ENCODE data around the gene MPP1. TPM values are rescaled to one million over a fixed set of nuclear protein-coding genes. Genes with fewer than 3 reads are reported as not detected.

Gene MPP1
- total RNA-seq, 1 donor from 2014 or later: 25.6 TPM

- Mint-ChIP-seq H3K27me3 (no peaks in the 10 kb centered on the region), H3K4me1 (peaks cover 24% of the 10 kb centered on the region), H3K36me3 (ENCODE audit: low read depth) (peaks cover 66% of the 10 kb centered on the region), H3K27ac (peak overlapping the region; percentile 76), H3K9me3 (no peaks in the 10 kb centered on the region), H3K4me3 (peak overlapping the region; percentile 50)
- DNase-seq: no peak
- intact Hi-C loops (cut with micrococcal nuclease): no loop called here
These were observed 29.6 kb downstream of the MPP1 start for GRCh38 chrX:154775419-154776349.

- DNase-seq: no peak
- H3K36me3 Mint-ChIP-seq (ENCODE audit: low read depth): peaks cover 71% of the 10 kb centered on the region
- no peaks in the 10 kb centered on the region for H3K9me3 Mint-ChIP-seq
- no peak overlapping the region for H3K27ac Mint-ChIP-seq
- intact Hi-C loops (cut with micrococcal nuclease): no loop called here
- peaks cover 25% of the 10 kb centered on the region for H3K4me1 Mint-ChIP-seq
- no peak overlapping the region for H3K4me3 Mint-ChIP-seq
- H3K27me3 Mint-ChIP-seq: no peaks in the 10 kb centered on the region
These were observed 30.7 kb downstream of the MPP1 start for GRCh38 chrX:154774622-154775021.

- H3K4me3 Mint-ChIP-seq: peak within 1 kb of the TSS; percentile 90
- DNase-seq: peak; percentile 98
- peaks cover 18% of the 10 kb centered on the region for H3K4me1 Mint-ChIP-seq
- H3K36me3 Mint-ChIP-seq (ENCODE audit: low read depth): peaks cover 33% of the 10 kb centered on the region
- no peaks in the 10 kb centered on the region for H3K9me3 Mint-ChIP-seq
- no peaks in the 10 kb centered on the region for H3K27me3 Mint-ChIP-seq
- intact Hi-C loops (cut with micrococcal nuclease): loop anchor here (1.0 to 5.0 kb wide), 3 partner anchors 37 to 80 kb away; partner anchors contain the start of gene MPP1
- H3K27ac Mint-ChIP-seq: peak within 1 kb of the TSS; percentile 94
These were observed 42.6 kb downstream of the MPP1 start, which contains the start of gene DKC1 for GRCh38 chrX:154762537-154763296. Gene DKC1 (plus strand): TSS chrX:154762864. CDS start chrX:154762966, 102 bp downstream.

- no peaks in the 10 kb centered on the region for H3K9me3 Mint-ChIP-seq
- intact Hi-C loops (cut with micrococcal nuclease): loop anchor here (5.0 kb wide), 1 partner anchor 80 kb away; no protein-coding TSS in a partner anchor
- no peaks in the 10 kb centered on the region for H3K27me3 Mint-ChIP-seq
- H3K4me1 Mint-ChIP-seq: peaks cover 18% of the 10 kb centered on the region
- H3K4me3 Mint-ChIP-seq: peak overlapping the region; percentile 90
- H3K27ac Mint-ChIP-seq: peak overlapping the region; percentile 94
- H3K36me3 Mint-ChIP-seq (ENCODE audit: low read depth): peaks cover 28% of the 10 kb centered on the region
- peak; percentile 66 for DNase-seq
These were observed 43.2 kb downstream of the MPP1 start for GRCh38 chrX:154761977-154762536.

- Mint-ChIP-seq H3K36me3 (ENCODE audit: low read depth) (peaks cover 3% of the 10 kb centered on the region), H3K4me3 (no peak overlapping the region), H3K27me3 (no peaks in the 10 kb centered on the region), H3K4me1 (peaks cover 7% of the 10 kb centered on the region), H3K27ac (no peak overlapping the region), H3K9me3 (no peaks in the 10 kb centered on the region)
- no peak for DNase-seq
- intact Hi-C loops (cut with micrococcal nuclease): no loop called here
These were observed 46.6 kb downstream of the MPP1 start for GRCh38 chrX:154758696-154759095.

GRCh38 chrX:154751669-154752271 lies 53.5 kb downstream of the MPP1 start:
- peak; percentile 48 for DNase-seq
- peaks cover 5% of the 10 kb centered on the region for H3K27me3 Mint-ChIP-seq
- H3K4me1 Mint-ChIP-seq: peaks cover 15% of the 10 kb centered on the region
- no peaks in the 10 kb centered on the region for H3K36me3 Mint-ChIP-seq (ENCODE audit: low read depth)
- H3K9me3 Mint-ChIP-seq: no peaks in the 10 kb centered on the region
- peak overlapping the region; percentile 67 for H3K27ac Mint-ChIP-seq
- H3K4me3 Mint-ChIP-seq: peak overlapping the region; percentile 78
- intact Hi-C loops (cut with micrococcal nuclease): no loop called here

GRCh38 chrX:154751203-154751668 lies 54.0 kb downstream of the MPP1 start:
- H3K9me3 Mint-ChIP-seq: no peaks in the 10 kb centered on the region
- H3K27ac Mint-ChIP-seq: peak overlapping the region; percentile 67
- intact Hi-C loops (cut with micrococcal nuclease): no loop called here
- peak; percentile 44 for DNase-seq
- H3K4me3 Mint-ChIP-seq: peak overlapping the region; percentile 78
- H3K27me3 Mint-ChIP-seq: peaks cover 5% of the 10 kb centered on the region
- H3K4me1 Mint-ChIP-seq: peaks cover 15% of the 10 kb centered on the region
- H3K36me3 Mint-ChIP-seq (ENCODE audit: low read depth): peaks cover 2% of the 10 kb centered on the region

GRCh38 chrX:154750301-154751202 lies 54.7 kb downstream of the MPP1 start, which contains the start of gene GAB3:
Gene GAB3 (minus strand): TSS chrX:154751077. CDS start chrX:154751025, 52 bp downstream.
- intact Hi-C loops (cut with micrococcal nuclease): no loop called here
- peak within 1 kb of the TSS; percentile 67 for H3K27ac Mint-ChIP-seq

GRCh38 chrX:154749856-154750255 lies 55.4 kb downstream of the MPP1 start:
- intact Hi-C loops (cut with micrococcal nuclease): loop anchor here (2.0 kb wide), 2 partner anchors 15 to 91 kb away; no protein-coding TSS in a partner anchor
- no peak overlapping the region for H3K27ac Mint-ChIP-seq
- H3K4me1 Mint-ChIP-seq: peaks cover 15% of the 10 kb centered on the region
- H3K4me3 Mint-ChIP-seq: peak overlapping the region; percentile 79
- H3K27me3 Mint-ChIP-seq: peaks cover 5% of the 10 kb centered on the region
- no peaks in the 10 kb centered on the region for H3K9me3 Mint-ChIP-seq
- peaks cover 3% of the 10 kb centered on the region for H3K36me3 Mint-ChIP-seq (ENCODE audit: low read depth)
- peak; percentile 51 for DNase-seq

More at GRCh38 chrX:154750301-154751202, 54.7 kb downstream of the MPP1 start, which contains the start of gene GAB3:
- H3K9me3 Mint-ChIP-seq: no peaks in the 10 kb centered on the region
- H3K4me1 Mint-ChIP-seq: peaks cover 15% of the 10 kb centered on the region
- H3K4me3 Mint-ChIP-seq: peak within 1 kb of the TSS; percentile 79
- peak; percentile 84 for DNase-seq
- H3K27me3 Mint-ChIP-seq: peaks cover 5% of the 10 kb centered on the region
- peaks cover 3% of the 10 kb centered on the region for H3K36me3 Mint-ChIP-seq (ENCODE audit: low read depth)

GRCh38 chrX:154748712-154749339 lies 56.5 kb downstream of the MPP1 start:
- DNase-seq: peak; percentile 88
- Mint-ChIP-seq H3K4me1 (peaks cover 15% of the 10 kb centered on the region), H3K27me3 (peaks cover 5% of the 10 kb centered on the region), H3K9me3 (no peaks in the 10 kb centered on the region), H3K4me3 (peak overlapping the region; percentile 59), H3K36me3 (ENCODE audit: low read depth) (peaks cover 3% of the 10 kb centered on the region), H3K27ac (no peak overlapping the region)
- intact Hi-C loops (cut with micrococcal nuclease): loop anchor here (1.0 to 2.0 kb wide), 3 partner anchors 14 to 92 kb away; no protein-coding TSS in a partner anchor

- Mint-ChIP-seq H3K27me3 (no peaks in the 10 kb centered on the region), H3K4me3 (no peak overlapping the region), H3K4me1 (peaks cover 22% of the 10 kb centered on the region), H3K27ac (no peak overlapping the region), H3K9me3 (no peaks in the 10 kb centered on the region), H3K36me3 (ENCODE audit: low read depth) (peaks cover 8% of the 10 kb centered on the region)
- DNase-seq: no peak
- intact Hi-C loops (cut with micrococcal nuclease): no loop called here
These were observed 62.7 kb downstream of the MPP1 start for GRCh38 chrX:154742613-154743012.

GRCh38 chrX:154739952-154740465 lies 65.3 kb downstream of the MPP1 start:
- peaks cover 7% of the 10 kb centered on the region for H3K36me3 Mint-ChIP-seq (ENCODE audit: low read depth)
- no peaks in the 10 kb centered on the region for H3K9me3 Mint-ChIP-seq
- H3K27ac Mint-ChIP-seq: peak overlapping the region; percentile 25
- intact Hi-C loops (cut with micrococcal nuclease): no loop called here
- no peaks in the 10 kb centered on the region for H3K27me3 Mint-ChIP-seq
- H3K4me1 Mint-ChIP-seq: peaks cover 44% of the 10 kb centered on the region
- H3K4me3 Mint-ChIP-seq: no peak overlapping the region
- DNase-seq: no peak

All from activated CD4-positive, alpha-beta T cell treated with anti-CD3 and anti-CD28 coated beads, Interleukin-2, amount 10 ng/mL, durations not matched to agents 24 days and 14 days (primary cell).